GM19397 (cell line): ENCODE measurements around the gene MAPK9.
A peak's percentile ranks its signal among the peaks of the same experiment; 100 is the strongest.
"Not testable (repeated sequence)": the region's sequence is repeated elsewhere in the genome, so short reads cannot be mapped to it uniquely, and the experiment has no call there.

ENCODE experiments used
- ATAC-seq: cut with Tn5 transposase; IDR thresholded peaks from one replicate; pipeline ENCODE4 v1.9.1; 2021; ENCODE audit warnings: mild to moderate bottlenecking, moderate library complexity; ENCODE audit not compliant: unreplicated experiment

The MAPK9 gene

GRCh38 chr5:180238631-180239030, 53.3 kb downstream of the MAPK9 start:
- ATAC-seq = no peak

GRCh38 chr5:180235846-180236245, 56.0 kb downstream of the MAPK9 start:
- ATAC-seq = no peak

GRCh38 chr5:180235077-180235476, 56.8 kb downstream of the MAPK9 start:
- ATAC-seq = no peak

GRCh38 chr5:180234271-180234670, 57.6 kb downstream of the MAPK9 start:
- no peak for ATAC-seq

- no peak for ATAC-seq
Observed at GRCh38 chr5:180233729-180234128, 58.2 kb downstream of the MAPK9 start.

GRCh38 chr5:180230017-180230416, 61.9 kb downstream of the MAPK9 start:
- ATAC-seq = no peak

GRCh38 chr5:180222056-180222455, 69.8 kb downstream of the MAPK9 start:
- ATAC-seq = no peak

GRCh38 chr5:180217797-180218196, 74.1 kb downstream of the MAPK9 start:
- no peak for ATAC-seq

GRCh38 chr5:180216646-180217171, 75.2 kb downstream of the MAPK9 start:
- ATAC-seq = no peak

- ATAC-seq = no peak
Observed at GRCh38 chr5:180215783-180216630, 75.9 kb downstream of the MAPK9 start.

- ATAC-seq = no peak
Observed at GRCh38 chr5:180214870-180215770, 76.8 kb downstream of the MAPK9 start.

- ATAC-seq = no peak
Observed at GRCh38 chr5:180213657-180214207, 78.2 kb downstream of the MAPK9 start.

GRCh38 chr5:180213256-180213600, 78.7 kb downstream of the MAPK9 start:
- no peak for ATAC-seq

- ATAC-seq = no peak
Observed at GRCh38 chr5:180212363-180213255, 79.3 kb downstream of the MAPK9 start.

- ATAC-seq = no peak
Observed at GRCh38 chr5:180211761-180212035, 80.2 kb downstream of the MAPK9 start.

GRCh38 chr5:180210961-180211760, 80.7 kb downstream of the MAPK9 start:
- ATAC-seq = no peak

GRCh38 chr5:180210077-180210476, 81.8 kb downstream of the MAPK9 start:
- not testable (repeated sequence) for ATAC-seq

GRCh38 chr5:180209137-180209581, 82.7 kb downstream of the MAPK9 start, which contains the start of gene RASGEF1C:
Gene RASGEF1C (minus strand): TSS chr5:180209211. CDS start chr5:180138052, 71,159 bp downstream.
- ATAC-seq = peak; percentile 65

- peak; percentile 24 for ATAC-seq
Observed at GRCh38 chr5:180208435-180209081, 83.3 kb downstream of the MAPK9 start.
